ENCODE measurements around the gene BROX.
"Not testable (repeated sequence)": the region's sequence is repeated elsewhere in the genome, so short reads cannot be mapped to it uniquely, and the experiment has no call there.

Gene BROX

DNA sequence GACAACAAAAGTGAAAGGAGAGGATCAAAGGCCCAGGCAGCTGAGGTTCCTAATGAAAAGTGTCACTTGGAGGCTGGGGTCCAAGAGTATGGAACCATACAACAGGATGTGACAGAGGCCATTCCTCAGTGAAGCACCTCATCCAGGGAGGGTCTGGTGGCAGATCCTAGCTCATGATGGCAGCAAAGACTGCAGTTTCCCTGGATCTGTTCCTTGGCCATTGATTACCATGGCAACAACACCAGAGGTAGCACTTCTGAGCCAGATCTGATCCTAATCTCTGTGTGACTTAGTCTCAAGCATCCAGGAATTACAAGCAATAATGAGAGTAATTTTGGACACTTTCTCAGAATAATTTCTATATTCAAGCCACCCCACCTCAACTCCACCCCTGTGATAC is 37.6 kb downstream of the BROX start:
- no peak overlapping the region for H3K27ac ChIP-seq
- TF ChIP-seq, protein P1, sequence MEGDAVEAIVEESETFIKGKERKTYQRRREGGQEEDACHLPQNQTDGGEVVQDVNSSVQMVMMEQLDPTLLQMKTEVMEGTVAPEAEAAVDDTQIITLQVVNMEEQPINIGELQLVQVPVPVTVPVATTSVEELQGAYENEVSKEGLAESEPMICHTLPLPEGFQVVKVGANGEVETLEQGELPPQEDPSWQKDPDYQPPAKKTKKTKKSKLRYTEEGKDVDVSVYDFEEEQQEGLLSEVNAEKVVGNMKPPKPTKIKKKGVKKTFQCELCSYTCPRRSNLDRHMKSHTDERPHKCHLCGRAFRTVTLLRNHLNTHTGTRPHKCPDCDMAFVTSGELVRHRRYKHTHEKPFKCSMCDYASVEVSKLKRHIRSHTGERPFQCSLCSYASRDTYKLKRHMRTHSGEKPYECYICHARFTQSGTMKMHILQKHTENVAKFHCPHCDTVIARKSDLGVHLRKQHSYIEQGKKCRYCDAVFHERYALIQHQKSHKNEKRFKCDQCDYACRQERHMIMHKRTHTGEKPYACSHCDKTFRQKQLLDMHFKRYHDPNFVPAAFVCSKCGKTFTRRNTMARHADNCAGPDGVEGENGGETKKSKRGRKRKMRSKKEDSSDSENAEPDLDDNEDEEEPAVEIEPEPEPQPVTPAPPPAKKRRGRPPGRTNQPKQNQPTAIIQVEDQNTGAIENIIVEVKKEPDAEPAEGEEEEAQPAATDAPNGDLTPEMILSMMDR (conservative IDR thresholded peaks at IDR 0.05), result no peak

DNA sequence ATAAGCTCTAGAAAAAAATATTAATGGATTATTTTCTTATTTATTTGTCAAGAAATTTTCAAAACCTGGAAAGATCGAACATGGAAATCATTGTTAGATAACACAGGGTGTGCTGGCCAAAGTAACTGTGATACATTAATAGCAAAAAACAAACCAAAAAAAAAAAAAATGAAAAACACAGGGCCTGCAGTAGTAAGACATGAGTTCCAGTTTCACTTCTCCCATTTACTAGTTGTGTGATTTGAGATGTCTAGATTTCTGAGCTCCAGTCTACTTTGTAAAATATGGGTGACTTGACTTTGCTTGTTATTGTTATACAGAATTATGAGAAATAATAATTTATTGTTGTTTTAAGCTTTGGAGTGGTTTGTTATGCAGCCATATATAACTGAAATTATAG is 38.3 kb downstream of the BROX start:
- no peak overlapping the region for H3K27ac ChIP-seq
- TF ChIP-seq, protein P1 (conservative IDR thresholded peaks at IDR 0.05), result no peak

DNA sequence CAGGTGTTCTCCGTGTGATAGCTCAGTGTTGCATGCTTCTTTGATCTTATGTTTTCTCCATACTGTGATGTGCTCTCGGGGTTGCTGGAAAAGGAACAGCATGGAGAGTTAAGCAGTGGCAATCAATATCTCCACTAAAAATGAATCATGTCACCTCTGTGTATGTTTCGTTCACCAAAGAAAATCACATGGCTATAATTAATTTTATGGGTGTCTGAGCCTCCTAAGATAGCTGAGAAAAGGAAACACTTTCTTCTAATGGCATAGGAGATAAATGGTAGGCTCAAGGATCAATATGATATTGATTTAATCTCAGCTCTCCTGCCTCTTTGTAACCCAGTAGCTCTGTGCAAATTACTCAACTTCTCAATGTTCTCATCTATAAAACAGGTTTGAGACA is 38.9 kb downstream of the BROX start:
- no peak overlapping the region for H3K27ac ChIP-seq
- TF ChIP-seq, protein P1 (conservative IDR thresholded peaks at IDR 0.05), result no peak

DNA sequence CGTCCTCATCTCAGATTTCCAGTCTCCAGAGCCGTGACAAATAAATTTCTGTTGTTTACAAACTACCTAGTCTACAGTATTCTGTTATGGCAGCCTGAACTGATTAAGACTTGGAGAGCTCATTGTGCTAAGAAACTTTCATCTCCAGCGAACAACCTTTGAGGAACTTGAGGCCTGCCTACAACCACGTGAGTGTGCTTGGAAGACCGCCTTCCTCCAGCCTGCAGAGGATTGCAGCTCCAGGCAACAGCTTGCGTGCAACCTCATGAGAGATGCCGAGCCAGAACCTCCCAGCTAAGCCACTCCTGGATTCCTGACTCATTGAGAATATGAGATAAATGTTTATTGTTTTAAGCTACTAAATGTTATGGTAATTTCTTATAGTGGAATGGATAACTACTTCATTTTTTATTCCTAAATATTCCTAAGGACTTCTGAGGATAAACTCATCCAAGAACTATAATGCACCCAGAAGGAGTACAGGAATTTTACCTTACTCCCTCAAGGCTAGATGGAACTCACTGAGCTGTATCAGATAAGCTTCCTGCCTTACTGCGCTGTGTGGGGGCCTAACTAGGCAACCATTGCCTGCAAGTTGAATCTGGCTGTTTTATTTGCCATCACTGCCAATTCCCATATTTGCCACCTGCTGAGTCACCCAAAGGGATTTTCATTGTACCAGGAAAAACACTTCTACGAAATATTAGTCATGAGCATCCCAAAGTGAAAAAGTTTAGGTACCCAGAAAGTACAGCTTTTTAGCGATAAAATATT is 42.2 kb downstream of the BROX start:
- TF ChIP-seq, protein P1 (conservative IDR thresholded peaks at IDR 0.05), result no peak
- no peak overlapping the region for H3K27ac ChIP-seq

DNA sequence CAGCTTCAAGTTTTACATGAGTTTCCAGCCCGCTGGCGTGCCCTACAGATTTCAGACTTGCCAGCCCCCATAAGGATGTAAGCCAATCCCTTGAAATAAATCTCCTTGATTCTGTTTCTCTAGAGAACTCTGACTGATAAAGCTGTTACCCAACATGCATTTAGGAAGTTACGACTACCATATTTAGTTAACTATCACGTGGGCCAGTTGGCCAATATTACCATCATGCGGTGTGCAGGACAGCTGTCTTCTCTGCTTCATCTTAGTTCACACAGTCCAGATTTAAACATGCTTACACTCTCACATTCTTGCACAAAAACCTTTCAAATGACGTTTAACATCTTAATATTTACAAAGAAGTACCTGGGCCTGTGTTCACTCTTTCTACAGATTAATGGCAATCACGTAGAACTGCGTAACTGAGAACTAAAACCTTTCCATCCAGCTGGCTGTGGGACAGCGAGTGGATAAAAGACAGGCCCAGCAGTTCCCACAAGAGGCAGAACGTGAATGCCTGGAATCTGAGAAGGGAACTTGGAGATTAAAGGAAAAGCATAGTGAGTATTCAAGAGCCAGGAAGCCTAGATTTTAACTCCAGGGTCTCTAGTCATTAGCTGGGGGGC is 45.4 kb downstream of the BROX start:
- TF ChIP-seq, protein P1 (conservative IDR thresholded peaks at IDR 0.05), result no peak
- no peak overlapping the region for H3K27ac ChIP-seq

DNA sequence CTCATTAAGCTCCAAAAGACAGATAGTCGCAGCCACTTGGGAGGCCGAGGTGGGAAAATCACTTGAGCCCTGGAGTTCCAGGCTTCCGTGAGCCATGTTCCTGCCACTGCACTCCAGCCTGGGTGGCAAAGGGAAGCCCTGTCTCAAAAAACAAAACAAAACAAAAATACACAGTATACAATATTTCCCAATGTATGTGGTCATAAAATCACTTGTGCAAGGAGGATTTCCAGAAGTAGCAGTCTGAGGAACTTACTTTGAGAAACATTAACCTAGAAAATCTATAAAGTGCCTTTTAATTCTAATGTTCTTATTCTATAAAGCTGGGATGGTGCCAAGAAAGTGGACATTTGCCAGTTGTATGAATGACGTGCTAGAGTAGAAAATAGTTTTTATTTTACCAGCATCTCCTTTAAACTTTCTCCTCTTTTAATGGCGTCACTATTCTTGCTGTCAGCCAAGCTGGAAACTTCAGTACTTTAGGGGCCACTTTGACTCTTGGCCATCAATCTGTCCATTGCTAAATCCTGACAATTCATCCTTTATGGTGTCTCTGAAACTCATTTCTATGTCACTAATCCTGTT is 47.2 kb downstream of the BROX start:
- TF ChIP-seq, protein P1 (conservative IDR thresholded peaks at IDR 0.05), result no peak
- no peak overlapping the region for H3K27ac ChIP-seq

DNA sequence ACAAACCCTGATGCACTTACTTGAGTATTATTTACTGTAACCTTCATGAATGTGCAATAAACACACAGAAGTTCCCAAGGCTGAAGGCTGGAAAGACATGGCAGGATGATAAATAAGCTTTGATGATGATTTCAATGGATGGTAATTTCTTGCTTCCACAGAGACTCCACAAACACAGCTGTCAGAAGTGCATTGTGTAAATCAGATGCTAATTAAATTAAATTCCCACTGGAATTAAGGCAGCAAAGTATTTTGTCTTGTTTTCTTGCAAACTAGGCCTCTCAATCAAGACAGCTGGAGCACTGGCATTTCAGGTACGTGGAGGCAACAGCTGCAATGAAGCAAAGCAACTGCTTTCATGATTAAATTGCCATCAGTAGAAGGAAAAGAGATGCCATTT is 48.7 kb downstream of the BROX start:
- TF ChIP-seq, protein P1 (conservative IDR thresholded peaks at IDR 0.05), result no peak
- no peak overlapping the region for H3K27ac ChIP-seq

DNA sequence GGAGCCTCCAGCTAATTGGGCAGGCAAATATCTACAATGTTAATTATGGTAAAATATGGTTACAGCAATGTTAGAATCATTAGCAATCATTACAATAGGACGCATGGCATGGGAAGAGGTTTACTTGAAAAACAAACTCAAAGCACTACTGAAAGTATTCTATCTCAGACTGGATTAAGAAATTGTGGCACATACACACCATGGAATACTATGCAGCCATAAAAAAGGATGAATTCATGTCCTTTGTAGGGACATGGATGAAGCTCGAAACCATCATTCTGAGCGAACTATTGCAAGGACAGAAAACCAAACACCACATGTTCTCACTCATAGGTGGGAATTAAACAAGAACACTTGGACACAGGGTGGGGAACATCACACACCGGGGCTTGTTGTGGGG is 49.8 kb downstream of the BROX start:
- not testable (repeated sequence) for H3K27ac ChIP-seq
